Neural cell (in vitro differentiated cells): Measurements from ENCODE around the gene IL18R1. TPM values are rescaled to one million over a fixed set of nuclear protein-coding genes. Genes with fewer than 3 reads are reported as not detected.

Experiments used
- H2AFZ ChIP-seq: fragments of 200-600, 300-800 bp; sonication (generic), shearing (Covaris generic); 2 replicates; pipeline ENCODE4 v1.6.0; 2014; ENCODE audit warnings: low read depth, mild to moderate bottlenecking, antibody characterized with exemption, low read length, moderate library complexity
- H3F3A ChIP-seq: fragments of 200-600 bp; shearing (Covaris generic); 2 replicates; pipeline ENCODE4 v1.6.1; 2016; ENCODE audit warnings: mild to moderate bottlenecking, moderate library complexity, mixed read lengths, antibody characterized with exemption, low read length; ENCODE audit not compliant: insufficient read depth, poor library complexity, severe bottlenecking
- H3K27ac ChIP-seq: fragments of 200-600, 300-800 bp; sonication (generic), shearing (Covaris generic); 2 replicates; pipeline ENCODE4 v1.5.1; 2014; ENCODE audit warnings: mild to moderate bottlenecking, low read length, moderate library complexity
- H3K27me3 ChIP-seq: fragments of 300-800, 200-600 bp; sonication (generic), shearing (Covaris generic); 2 replicates; pipeline ENCODE4 v1.6.0; 2014; ENCODE audit warnings: mild to moderate bottlenecking, low read depth, low read length, moderate library complexity; ENCODE audit not compliant: insufficient read depth
- H3K36me3 ChIP-seq: fragments of 300-800, 200-600 bp; sonication (generic), shearing (Covaris generic); 2 replicates; pipeline ENCODE4 v1.5.1; 2014; ENCODE audit warnings: mild to moderate bottlenecking, antibody characterized with exemption, low read length, moderate library complexity; ENCODE audit not compliant: insufficient read depth
- H3K4me2 ChIP-seq: fragments of 300-800, 200-600 bp; sonication (generic), shearing (Covaris generic); 2 replicates; pipeline ENCODE4 v1.6.0; 2014; ENCODE audit warnings: mild to moderate bottlenecking, low read length
- H3K4me3 ChIP-seq: fragments of 300-800, 200-600 bp; sonication (generic), shearing (Covaris generic); 2 replicates; pipeline ENCODE4 v1.5.1; 2014; ENCODE audit warnings: mild to moderate bottlenecking, low read length, moderate library complexity
- H3K79me2 ChIP-seq: fragments of 200-600 bp; shearing (Covaris generic); replicated peaks from 2 replicates; pipeline ENCODE4 v1.6.0; 2014; ENCODE audit warnings: mild to moderate bottlenecking, low read length, moderate library complexity; ENCODE audit not compliant: insufficient read depth
- H3K9ac ChIP-seq: fragments of 300-800, 200-600 bp; sonication (generic), shearing (Covaris generic); 2 replicates; pipeline ENCODE4 v1.6.1; 2016; ENCODE audit warnings: mild to moderate bottlenecking, low read length, mixed read lengths
- H3K9me2 ChIP-seq: fragments of 200-600 bp; shearing (Covaris generic); 2 replicates; pipeline ENCODE4 v1.6.1; 2016; ENCODE audit warnings: mild to moderate bottlenecking, low read length, mixed read lengths; ENCODE audit not compliant: insufficient read depth
- H3K9me3 ChIP-seq: fragments of 200-600, 300-800 bp; sonication (generic), shearing (Covaris generic); 2 replicates; pipeline ENCODE4 v1.6.1; 2016; ENCODE audit warnings: mild to moderate bottlenecking, mixed run types, low read length, moderate library complexity, mixed read lengths
- H4K20me1 ChIP-seq: fragments of 200-600 bp; shearing (Covaris generic); 2 replicates; pipeline ENCODE4 v1.6.1; 2016; ENCODE audit warnings: mild to moderate bottlenecking, mixed run types; ENCODE audit not compliant: insufficient read depth
- EP300 ChIP-seq: fragments of 450-650 bp; conservative IDR thresholded peaks from 2 replicates; pipeline ENCODE4 v1.6.1; 2014; ENCODE audit warnings: antibody characterized with exemption, mild to moderate bottlenecking, moderate library complexity; ENCODE audit not compliant: poor library complexity, severe bottlenecking
- EZH2 ChIP-seq: fragments of 200-600, 300-800 bp; shearing (Covaris generic), sonication (generic); IDR thresholded peaks from 2 replicates; pipeline ENCODE4 v1.6.1; 2014; ENCODE audit warnings: antibody characterized with exemption, low read length, borderline replicate concordance, mild to moderate bottlenecking; ENCODE audit not compliant: insufficient read depth, poor library complexity, severe bottlenecking
- MXI1 ChIP-seq: fragments of 450-650 bp; conservative IDR thresholded peaks from 2 replicates; pipeline ENCODE4 v1.6.1; 2014; ENCODE audit warnings: antibody characterized with exemption, mild to moderate bottlenecking; ENCODE audit not compliant: poor library complexity, severe bottlenecking
- POLR2AphosphoS5 ChIP-seq: IDR thresholded peaks from 2 replicates; pipeline ENCODE4 v1.6.1; 2012
- RAD21 ChIP-seq: fragments of 450-650 bp; conservative IDR thresholded peaks from 2 replicates; pipeline ENCODE4 v1.6.1; 2014; ENCODE audit warnings: antibody characterized with exemption, mild to moderate bottlenecking, moderate library complexity
- REST ChIP-seq: IDR thresholded peaks from 2 replicates; pipeline ENCODE4 v1.6.1; 2012; ENCODE audit warnings: borderline replicate concordance
- SMC3 ChIP-seq: fragments of 450-650 bp; conservative IDR thresholded peaks from 2 replicates; pipeline ENCODE4 v1.6.1; 2014; ENCODE audit warnings: antibody characterized with exemption, mild to moderate bottlenecking, moderate library complexity; ENCODE audit not compliant: poor library complexity
- TAF1 ChIP-seq: IDR thresholded peaks from 2 replicates; pipeline ENCODE4 v1.6.1; 2012; ENCODE audit warnings: low read depth
- polyA plus RNA-seq: library from polyadenylated mRNA; depleted of rRNA; stranded (reverse); fragments of >200 nt; gene quantifications from 2 replicates; pipeline ENCODE4 v1.2.3, GENCODE V29; 2014
- TF ChIP-seq, protein P1 (sequence below): fragments of 450-650 bp; IDR thresholded peaks from 2 replicates; pipeline ENCODE4 v1.5.1; 2014; ENCODE audit warnings: antibody characterized with exemption, mild to moderate bottlenecking, moderate library complexity; ENCODE audit not compliant: poor library complexity, severe bottlenecking

Gene IL18R1
- polyA plus RNA-seq, 1 donor from 2014 or later: 0.09 TPM

DNA sequence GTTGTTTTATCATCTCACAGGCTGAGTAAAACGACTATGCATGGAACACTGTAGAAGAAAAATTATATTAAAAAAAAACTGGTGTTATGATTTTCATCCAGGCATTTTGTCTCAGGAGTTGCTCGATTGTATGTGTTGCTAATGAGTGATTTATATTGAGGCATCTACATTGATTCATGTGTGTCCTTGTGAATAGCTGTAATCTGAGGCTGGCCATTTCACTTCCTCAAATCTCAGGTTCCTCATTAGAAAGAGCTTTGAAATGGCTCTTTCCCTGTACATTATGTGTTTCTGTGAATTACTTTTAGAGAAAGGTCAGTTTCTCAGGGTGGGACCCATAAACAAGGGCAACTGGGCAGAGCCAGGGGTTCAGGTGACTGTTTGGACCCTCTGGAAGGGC is 2.3 kb downstream of the IL18R1 start:
- Histone ChIP-seq H3K27me3 (peaks cover 23% of the 10 kb centered on the region), H3K9me3 (no peaks in the 10 kb centered on the region), H3K4me2 (no peak overlapping the region), H3K9ac (no peak overlapping the region), H3K27ac (no peak overlapping the region), H2AFZ (no peak overlapping the region), H3K79me2 (no peaks in the 10 kb centered on the region), H4K20me1 (no peaks in the 10 kb centered on the region), H3K9me2 (no peaks in the 10 kb centered on the region), H3K36me3 (no peaks in the 10 kb centered on the region), H3F3A (no peaks in the 10 kb centered on the region), H3K4me3 (no peak overlapping the region)
- TF ChIP-seq, protein P1, sequence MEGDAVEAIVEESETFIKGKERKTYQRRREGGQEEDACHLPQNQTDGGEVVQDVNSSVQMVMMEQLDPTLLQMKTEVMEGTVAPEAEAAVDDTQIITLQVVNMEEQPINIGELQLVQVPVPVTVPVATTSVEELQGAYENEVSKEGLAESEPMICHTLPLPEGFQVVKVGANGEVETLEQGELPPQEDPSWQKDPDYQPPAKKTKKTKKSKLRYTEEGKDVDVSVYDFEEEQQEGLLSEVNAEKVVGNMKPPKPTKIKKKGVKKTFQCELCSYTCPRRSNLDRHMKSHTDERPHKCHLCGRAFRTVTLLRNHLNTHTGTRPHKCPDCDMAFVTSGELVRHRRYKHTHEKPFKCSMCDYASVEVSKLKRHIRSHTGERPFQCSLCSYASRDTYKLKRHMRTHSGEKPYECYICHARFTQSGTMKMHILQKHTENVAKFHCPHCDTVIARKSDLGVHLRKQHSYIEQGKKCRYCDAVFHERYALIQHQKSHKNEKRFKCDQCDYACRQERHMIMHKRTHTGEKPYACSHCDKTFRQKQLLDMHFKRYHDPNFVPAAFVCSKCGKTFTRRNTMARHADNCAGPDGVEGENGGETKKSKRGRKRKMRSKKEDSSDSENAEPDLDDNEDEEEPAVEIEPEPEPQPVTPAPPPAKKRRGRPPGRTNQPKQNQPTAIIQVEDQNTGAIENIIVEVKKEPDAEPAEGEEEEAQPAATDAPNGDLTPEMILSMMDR: no peak
- TF ChIP-seq MXI1: no peak
- TF ChIP-seq POLR2AphosphoS5: no peak
- TF ChIP-seq TAF1: no peak
- no peak for TF ChIP-seq REST
- TF ChIP-seq EZH2: no peak

DNA sequence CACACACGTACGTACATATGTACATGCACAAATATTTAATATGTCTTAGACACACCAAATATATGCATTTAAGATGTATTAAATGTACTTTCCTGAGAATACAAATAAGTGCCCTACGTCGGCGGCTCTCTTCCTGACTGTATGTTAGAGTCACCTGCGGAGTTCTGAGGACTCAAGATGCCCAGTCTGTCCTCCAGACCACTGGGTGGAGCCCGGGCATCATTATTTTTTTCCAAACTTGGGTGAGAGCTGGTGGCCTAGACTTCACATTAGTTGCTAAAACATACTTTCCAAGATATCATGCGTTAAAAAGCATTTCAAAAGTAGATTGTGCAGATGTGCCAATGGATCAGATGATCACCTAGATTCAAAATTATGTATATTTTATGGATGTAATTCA is 2.9 kb downstream of the IL18R1 start:
- Histone ChIP-seq H3K4me2 (no peak overlapping the region), H4K20me1 (no peaks in the 10 kb centered on the region), H3F3A (no peaks in the 10 kb centered on the region), H3K36me3 (no peaks in the 10 kb centered on the region), H2AFZ (no peak overlapping the region), H3K4me3 (no peak overlapping the region), H3K9me2 (no peaks in the 10 kb centered on the region), H3K27ac (no peak overlapping the region), H3K79me2 (no peaks in the 10 kb centered on the region), H3K9me3 (no peaks in the 10 kb centered on the region), H3K27me3 (peaks cover 23% of the 10 kb centered on the region), H3K9ac (no peak overlapping the region)
- TF ChIP-seq SMC3 (no peak), EZH2 (no peak), REST (no peak), TAF1 (no peak), RAD21 (no peak), POLR2AphosphoS5 (no peak), MXI1 (no peak), EP300 (no peak)
- TF ChIP-seq, protein P1: no peak
